ENCODE measurements around the gene AP4M1. TPM values are rescaled to one million over a fixed set of nuclear protein-coding genes. Genes with fewer than 3 reads are reported as not detected.

Gene AP4M1
- total and polyA plus RNA-seq, 9 of the 15 experiments (the other 6 are each of a cell fraction or from before 2014, with no cell fraction given), result 1.3 to 30.9 (median 14.1) TPM

DNA sequence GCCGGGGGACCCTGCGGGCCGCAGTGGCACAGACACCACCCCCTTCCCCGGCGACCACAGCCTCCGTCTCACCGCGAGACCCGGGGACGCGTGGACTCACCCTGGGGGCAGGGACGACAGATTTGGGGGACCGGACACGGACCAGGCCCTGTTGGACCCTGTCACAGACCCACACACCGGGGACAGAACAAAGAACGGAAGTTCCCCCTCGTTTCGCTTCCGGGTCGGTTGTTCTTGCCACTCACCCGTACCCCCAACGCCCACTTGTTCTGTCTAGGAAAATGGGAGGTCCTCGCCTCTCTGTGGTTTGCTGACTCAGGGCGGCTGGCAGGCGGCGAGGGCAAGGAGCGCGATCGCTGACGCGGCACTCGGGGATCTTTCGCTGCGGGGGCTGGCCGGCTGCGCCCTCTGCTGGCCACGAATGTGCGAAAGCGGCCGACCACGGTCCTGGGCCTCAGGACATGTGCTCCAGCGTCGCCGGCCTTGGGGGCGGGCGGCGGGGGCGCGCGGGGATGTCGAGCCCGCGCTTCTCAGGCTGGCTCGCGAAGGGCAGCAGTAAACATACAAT, 19.8 kb upstream of the AP4M1 start, which contains the start of gene ZNF3 (continued):
- TF ChIP-seq DNMT1 (IDR thresholded peaks at IDR 0.05) (0 out of 2 replicates have a peak, but pooled peaks have one; percentile 45), ZKSCAN8 (CRISPR knock-in tag; IDR thresholded peaks at IDR 0.05) (no peak), CREBBP (IDR thresholded peaks at IDR 0.05; ENCODE audit: low read depth, low read length) (no peak)

DNA sequence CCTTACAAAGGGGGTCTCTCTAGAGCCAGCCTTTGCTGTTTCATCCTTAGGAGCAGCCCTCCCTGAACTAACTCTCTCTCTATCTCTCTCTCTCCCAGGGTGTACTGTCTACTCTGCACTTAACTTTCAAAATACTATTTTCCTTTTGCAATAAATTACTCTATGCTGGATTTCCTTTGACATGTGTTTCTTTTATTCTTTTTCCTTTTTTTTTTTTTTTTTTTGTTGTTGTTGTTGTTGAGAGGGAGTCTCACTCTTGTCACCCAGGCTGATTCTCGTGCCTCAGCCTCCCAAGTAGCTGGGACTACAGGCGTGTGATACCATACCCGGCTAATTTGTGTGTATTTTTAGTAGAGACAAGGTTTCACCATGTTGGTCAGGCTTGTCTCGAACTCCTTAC, 18.5 kb upstream of the AP4M1 start:
- Histone ChIP-seq H3K4me3 (peak overlapping the region; percentile 67), H3K4me2 (ENCODE audit: insufficient read depth, low read length) (peak overlapping the region; percentile 78), H3K79me2 (ENCODE audit: control insufficient read depth, insufficient read depth, low read length) (peaks cover 35% of the 10 kb centered on the region), H3K27ac (ENCODE audit: extremely low read depth, low read depth, low read length) (peak overlapping the region; percentile 90), H4K20me1 (replicated peaks; ENCODE audit: control insufficient read depth, insufficient read depth, low read length) (no peaks in the 10 kb centered on the region), H3K36me3 (ENCODE audit: control insufficient read depth, insufficient read depth, low read length) (peaks cover 21% of the 10 kb centered on the region), H3K9me1 (ENCODE audit: control insufficient read depth, insufficient read depth, low read length) (peaks cover 4% of the 10 kb centered on the region), H3K27me3 (ENCODE audit: control insufficient read depth in 2 of 2, insufficient read depth in 2 of 2, low read length in 2 of 2) (no peaks in the 10 kb centered on the region), H3K4me1 (replicated peaks in 1 of 2; ENCODE audit: control insufficient read depth in 2 of 2, insufficient read depth in 2 of 2, low read length in 2 of 2) (peaks cover 18 to 31% of the 10 kb centered on the region in 2 experiments; a peak in 4 of 5 replicates), H3K9me3 (replicated peaks; ENCODE audit: control insufficient read depth, insufficient read depth, low read depth, low read length) (no peaks in the 10 kb centered on the region), H3K9ac (ENCODE audit: insufficient read depth in 1 of 2, low read depth in 2 of 2, low read length in 2 of 2) (peak overlapping the region in 1 of 2 experiments; percentile 88; a peak in 3 of 4 replicates), H2AFZ (ENCODE audit: low read depth, low read length) (peak overlapping the region; percentile 96)
- in situ Hi-C loops (cut with MboI), result no loop called here
- ChIA-PET CTCF (ENCODE audit: low intra/inter-chr PET ratio) (interaction anchor here (2.2 kb wide), 1 partner anchor 170 kb away, joined by 8 read pairs; no protein-coding TSS in a partner anchor), POLR2A (interaction anchor here (0.6 to 4.4 kb wide), 16 partner anchors 9 to 346 kb away, joined by 3 to 20 read pairs (median 4); partner anchors contain the start of genes AP4M1, LAMTOR4, MCM7 and ZCWPW1)
- no TSS peak for BruUV-seq (replicated peaks)
- ATAC-seq (no peak), DNase-seq (ENCODE audit: extremely low read depth in 1 of 4, low spot score in 3 of 4) (no peak), FAIRE-seq (no peak)
- intact Hi-C loops (cut with micrococcal nuclease), result loop anchor here (1.0 to 5.0 kb wide), 4 partner anchors 18 to 71 kb away; partner anchors contain the start of genes AP4M1, CNPY4, MBLAC1 and MCM7
- WGBS (ENCODE audit: insufficient coverage, low coverage, missing lambda C conversion rate), result 40% methylated on average over 4 of the region's 4 CpGs
- TF ChIP-seq, protein P1, sequence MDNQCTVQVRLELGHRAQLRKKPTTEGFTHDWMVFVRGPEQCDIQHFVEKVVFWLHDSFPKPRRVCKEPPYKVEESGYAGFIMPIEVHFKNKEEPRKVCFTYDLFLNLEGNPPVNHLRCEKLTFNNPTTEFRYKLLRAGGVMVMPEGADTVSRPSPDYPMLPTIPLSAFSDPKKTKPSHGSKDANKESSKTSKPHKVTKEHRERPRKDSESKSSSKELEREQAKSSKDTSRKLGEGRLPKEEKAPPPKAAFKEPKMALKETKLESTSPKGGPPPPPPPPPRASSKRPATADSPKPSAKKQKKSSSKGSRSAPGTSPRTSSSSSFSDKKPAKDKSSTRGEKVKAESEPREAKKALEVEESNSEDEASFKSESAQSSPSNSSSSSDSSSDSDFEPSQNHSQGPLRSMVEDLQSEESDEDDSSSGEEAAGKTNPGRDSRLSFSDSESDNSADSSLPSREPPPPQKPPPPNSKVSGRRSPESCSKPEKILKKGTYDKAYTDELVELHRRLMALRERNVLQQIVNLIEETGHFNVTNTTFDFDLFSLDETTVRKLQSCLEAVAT (IDR thresholded peaks at IDR 0.05), result 0 out of 4 replicates have a peak, but pooled peaks of 1 of the 2 experiments have one; percentile 42
- TF ChIP-seq NR2C1 (IDR thresholded peaks at IDR 0.05) (no peak), NR2C1 (tag; IDR thresholded peaks at IDR 0.05) (0 out of 2 replicates have a peak, but pooled peaks have one; percentile 5), HNRNPL (IDR thresholded peaks at IDR 0.05; ENCODE audit: low read depth, low read length) (no peak), PHB2 (IDR thresholded peaks at IDR 0.05; ENCODE audit: low read depth) (0 out of 2 replicates have a peak, but pooled peaks have one; percentile 27), ZNF239 (CRISPR knock-in tag; IDR thresholded peaks at IDR 0.05) (no peak), HDGF (IDR thresholded peaks at IDR 0.05) (peak; percentile 77; the same call in 1 of the 2 replicates), ARID2 (IDR thresholded peaks at IDR 0.05) (0 out of 2 replicates have a peak, but pooled peaks have one; percentile 22), DIDO1 (tag; IDR thresholded peaks at IDR 0.05; ENCODE audit: low read depth) (0 out of 2 replicates have a peak, but pooled peaks have one; percentile 22), TCF7 (IDR thresholded peaks at IDR 0.05; ENCODE audit: borderline replicate concordance) (no peak)
- TF ChIP-seq, protein P2, sequence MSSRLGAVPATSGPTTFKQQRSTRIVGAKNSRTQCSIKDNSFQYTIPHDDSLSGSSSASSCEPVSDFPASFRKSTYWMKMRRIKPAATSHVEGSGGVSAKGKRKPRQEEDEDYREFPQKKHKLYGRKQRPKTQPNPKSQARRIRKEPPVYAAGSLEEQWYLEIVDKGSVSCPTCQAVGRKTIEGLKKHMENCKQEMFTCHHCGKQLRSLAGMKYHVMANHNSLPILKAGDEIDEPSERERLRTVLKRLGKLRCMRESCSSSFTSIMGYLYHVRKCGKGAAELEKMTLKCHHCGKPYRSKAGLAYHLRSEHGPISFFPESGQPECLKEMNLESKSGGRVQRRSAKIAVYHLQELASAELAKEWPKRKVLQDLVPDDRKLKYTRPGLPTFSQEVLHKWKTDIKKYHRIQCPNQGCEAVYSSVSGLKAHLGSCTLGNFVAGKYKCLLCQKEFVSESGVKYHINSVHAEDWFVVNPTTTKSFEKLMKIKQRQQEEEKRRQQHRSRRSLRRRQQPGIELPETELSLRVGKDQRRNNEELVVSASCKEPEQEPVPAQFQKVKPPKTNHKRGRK (tag; IDR thresholded peaks at IDR 0.05), result peak; percentile 76
- TF ChIP-seq, protein P3, sequence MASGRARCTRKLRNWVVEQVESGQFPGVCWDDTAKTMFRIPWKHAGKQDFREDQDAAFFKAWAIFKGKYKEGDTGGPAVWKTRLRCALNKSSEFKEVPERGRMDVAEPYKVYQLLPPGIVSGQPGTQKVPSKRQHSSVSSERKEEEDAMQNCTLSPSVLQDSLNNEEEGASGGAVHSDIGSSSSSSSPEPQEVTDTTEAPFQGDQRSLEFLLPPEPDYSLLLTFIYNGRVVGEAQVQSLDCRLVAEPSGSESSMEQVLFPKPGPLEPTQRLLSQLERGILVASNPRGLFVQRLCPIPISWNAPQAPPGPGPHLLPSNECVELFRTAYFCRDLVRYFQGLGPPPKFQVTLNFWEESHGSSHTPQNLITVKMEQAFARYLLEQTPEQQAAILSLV (tag; IDR thresholded peaks at IDR 0.05), result peak; percentile 63; the same call in 1 of the 2 replicates
- TF ChIP-seq, protein P4, sequence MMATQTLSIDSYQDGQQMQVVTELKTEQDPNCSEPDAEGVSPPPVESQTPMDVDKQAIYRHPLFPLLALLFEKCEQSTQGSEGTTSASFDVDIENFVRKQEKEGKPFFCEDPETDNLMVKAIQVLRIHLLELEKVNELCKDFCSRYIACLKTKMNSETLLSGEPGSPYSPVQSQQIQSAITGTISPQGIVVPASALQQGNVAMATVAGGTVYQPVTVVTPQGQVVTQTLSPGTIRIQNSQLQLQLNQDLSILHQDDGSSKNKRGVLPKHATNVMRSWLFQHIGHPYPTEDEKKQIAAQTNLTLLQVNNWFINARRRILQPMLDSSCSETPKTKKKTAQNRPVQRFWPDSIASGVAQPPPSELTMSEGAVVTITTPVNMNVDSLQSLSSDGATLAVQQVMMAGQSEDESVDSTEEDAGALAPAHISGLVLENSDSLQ (IDR thresholded peaks at IDR 0.05), result peak; percentile 58

All from K562 (cell line).